Endothelial cell of umbilical vein (primary cell): ENCODE measurements around the gene JMJD8.

ENCODE experiments used
- CTCF ChIP-seq, 2 donors: IDR thresholded peaks; 1 replicate in 1 of 2; 2 replicates in 1 of 2; pipeline ENCODE4 v1.5.1; 2011; ENCODE audit warnings: low read length in 2 of 2, mild to moderate bottlenecking in 2 of 2, moderate library complexity in 2 of 2, control low read depth in 1 of 2, inconsistent platforms in 1 of 2, low read depth in 1 of 2; ENCODE audit not compliant: insufficient read depth in 1 of 2; ENCODE audit errors: extremely low read depth in 1 of 2
- EZH2 ChIP-seq: IDR thresholded peaks from 2 replicates; pipeline ENCODE4 v1.6.1; 2012; ENCODE audit warnings: borderline replicate concordance, low read depth, mild to moderate bottlenecking, moderate library complexity, low read length, inconsistent platforms; ENCODE audit not compliant: severe bottlenecking
- FOS ChIP-seq: IDR thresholded peaks from 2 replicates; pipeline ENCODE4 v1.6.1; 2011; ENCODE audit warnings: mild to moderate bottlenecking, low read length, moderate library complexity, borderline replicate concordance; ENCODE audit not compliant: insufficient read depth
- MYC ChIP-seq: IDR thresholded peaks from one replicate; pipeline ENCODE4 v1.6.1; 2011; ENCODE audit warnings: mild to moderate bottlenecking, low read depth, low read length
- POLR2A ChIP-seq: IDR thresholded peaks from 2 replicates; pipeline ENCODE4 v1.6.1; 2012; ENCODE audit warnings: low read depth, mild to moderate bottlenecking, control low read depth, low read length
- POLR2AphosphoS5 ChIP-seq: IDR thresholded peaks from 2 replicates; pipeline ENCODE4 v1.6.1; 2012; ENCODE audit warnings: low read depth, mild to moderate bottlenecking, control low read depth, low read length, moderate library complexity; ENCODE audit not compliant: insufficient read depth
- TF ChIP-seq, protein P1 (sequence below): IDR thresholded peaks from 2 replicates; pipeline ENCODE4 v1.6.1; 2011; ENCODE audit not compliant: insufficient read depth, insufficient read length

GRCh38 chr16:675884-676564 lies 8.1 kb downstream of the JMJD8 start:
- TF ChIP-seq POLR2AphosphoS5 (no peak), CTCF (IDR thresholded peaks at IDR 0.05; ENCODE audit: extremely low read depth in 1 of 2, insufficient read depth in 1 of 2, low read depth in 1 of 2, low read length in 2 of 2) (no peak), MYC (no peak), EZH2 (no peak), POLR2A (no peak), FOS (no peak)
- TF ChIP-seq, protein P1, sequence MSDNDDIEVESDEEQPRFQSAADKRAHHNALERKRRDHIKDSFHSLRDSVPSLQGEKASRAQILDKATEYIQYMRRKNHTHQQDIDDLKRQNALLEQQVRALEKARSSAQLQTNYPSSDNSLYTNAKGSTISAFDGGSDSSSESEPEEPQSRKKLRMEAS: no peak
